ENCODE results near the gene FAM171A1.

Gene FAM171A1

GRCh38 chr10:15227611-15228372 lies 143.3 kb downstream of the FAM171A1 start:
- no peak overlapping the region for H3K9ac ChIP-seq (ENCODE audit: insufficient read length)
- no peak overlapping the region for H3K27ac ChIP-seq
- H3K4me3 ChIP-seq, result no peak overlapping the region
- H3K9me3 ChIP-seq (ENCODE audit: low read depth, low read length), result no peaks in the 10 kb centered on the region
- TF ChIP-seq POLR2AphosphoS5 (IDR thresholded peaks at IDR 0.05; ENCODE audit: borderline replicate concordance, low read depth, low read length) (no peak), FOXP2 (optimal IDR thresholded peaks at IDR 0.05; ENCODE audit: control extremely low read depth, extremely low read length, insufficient read depth) (no peak), EZH2 (IDR thresholded peaks at IDR 0.05) (no peak)
- H3K36me3 ChIP-seq (ENCODE audit: insufficient read depth, low read length), result no peaks in the 10 kb centered on the region
- DNase-seq (ENCODE audit: low read depth, low spot score), result no peak

DNA sequence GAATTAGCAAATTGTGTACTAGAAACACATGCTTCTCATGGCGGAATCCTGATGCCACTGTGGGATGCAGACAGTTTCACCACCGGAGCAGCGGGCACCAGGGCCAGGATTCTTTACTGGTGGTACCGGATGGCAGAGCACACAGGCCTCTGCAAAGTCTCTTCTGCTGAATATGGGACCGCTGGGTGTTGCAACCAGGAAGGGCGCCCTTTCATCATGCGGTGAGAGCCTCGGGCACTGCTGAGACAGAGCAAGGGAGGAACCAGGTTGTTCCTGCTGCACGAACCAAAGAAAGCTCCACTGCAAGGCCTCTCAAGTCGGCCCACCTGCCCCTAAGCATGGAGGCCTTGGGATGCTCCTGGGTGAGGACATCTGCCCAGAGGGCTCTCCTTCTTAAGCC lies 145.6 kb downstream of the FAM171A1 start:
- Histone ChIP-seq H3K27ac (no peak overlapping the region), H3K4me3 (no peak overlapping the region), H3K9me3 (ENCODE audit: low read depth, low read length) (no peaks in the 10 kb centered on the region), H3K36me3 (ENCODE audit: insufficient read depth, low read length) (no peaks in the 10 kb centered on the region), H3K9ac (ENCODE audit: insufficient read length) (no peak overlapping the region)
- TF ChIP-seq POLR2AphosphoS5 (IDR thresholded peaks at IDR 0.05; ENCODE audit: borderline replicate concordance, low read depth, low read length), result no peak
- no peak for TF ChIP-seq EZH2 (IDR thresholded peaks at IDR 0.05)
- DNase-seq (ENCODE audit: low read depth, low spot score), result no peak

GRCh38 chr10:15224948-15225347 lies 146.1 kb downstream of the FAM171A1 start:
- Histone ChIP-seq H3K4me3 (no peak overlapping the region), H3K9ac (ENCODE audit: insufficient read length) (no peak overlapping the region), H3K9me3 (ENCODE audit: low read depth, low read length) (no peaks in the 10 kb centered on the region), H3K27ac (no peak overlapping the region), H3K36me3 (ENCODE audit: insufficient read depth, low read length) (no peaks in the 10 kb centered on the region)
- DNase-seq (ENCODE audit: low read depth, low spot score), result no peak
- no peak for TF ChIP-seq FOXP2 (optimal IDR thresholded peaks at IDR 0.05; ENCODE audit: control extremely low read depth, extremely low read length, insufficient read depth)

- TF ChIP-seq POLR2AphosphoS5 (IDR thresholded peaks at IDR 0.05; ENCODE audit: borderline replicate concordance, low read depth, low read length) (no peak), FOXP2 (optimal IDR thresholded peaks at IDR 0.05; ENCODE audit: control extremely low read depth, extremely low read length, insufficient read depth) (no peak), EZH2 (IDR thresholded peaks at IDR 0.05) (no peak)
- H3K9me3 ChIP-seq (ENCODE audit: low read depth, low read length), result no peaks in the 10 kb centered on the region
- DNase-seq (ENCODE audit: low read depth, low spot score), result no peak
- no peak overlapping the region for H3K9ac ChIP-seq (ENCODE audit: insufficient read length)
- H3K36me3 ChIP-seq (ENCODE audit: insufficient read depth, low read length), result no peaks in the 10 kb centered on the region
- H3K4me3 ChIP-seq, result no peak overlapping the region
- no peak overlapping the region for H3K27ac ChIP-seq
Observed at GRCh38 chr10:15223174-15223573, 147.9 kb downstream of the FAM171A1 start.

DNA sequence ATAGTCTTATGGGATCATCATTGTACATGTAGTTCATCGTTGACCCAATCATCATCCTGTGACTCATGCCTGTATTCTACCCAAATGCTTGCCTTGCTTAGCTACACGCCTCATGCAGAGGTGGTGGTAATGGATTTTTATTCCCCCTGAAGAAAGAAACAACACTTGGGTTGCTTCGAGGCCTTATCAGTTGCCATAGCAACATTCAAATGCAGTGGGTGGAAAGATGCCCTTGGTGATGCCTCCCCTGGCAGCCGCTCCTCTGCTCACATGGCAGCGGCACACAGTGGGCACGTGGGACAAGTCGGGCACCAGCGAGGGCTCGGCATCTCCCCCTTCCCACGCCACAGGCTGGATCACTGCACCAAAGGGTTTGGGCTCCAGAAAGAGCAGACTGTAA lies 148.6 kb downstream of the FAM171A1 start:
- DNase-seq (ENCODE audit: low read depth, low spot score), result no peak
- no peaks in the 10 kb centered on the region for H3K36me3 ChIP-seq (ENCODE audit: insufficient read depth, low read length)
- no peak overlapping the region for H3K4me3 ChIP-seq
- no peak overlapping the region for H3K9ac ChIP-seq (ENCODE audit: insufficient read length)
- TF ChIP-seq EZH2 (IDR thresholded peaks at IDR 0.05) (no peak), POLR2AphosphoS5 (IDR thresholded peaks at IDR 0.05; ENCODE audit: borderline replicate concordance, low read depth, low read length) (no peak), FOXP2 (optimal IDR thresholded peaks at IDR 0.05; ENCODE audit: control extremely low read depth, extremely low read length, insufficient read depth) (no peak)
- no peaks in the 10 kb centered on the region for H3K9me3 ChIP-seq (ENCODE audit: low read depth, low read length)
- H3K27ac ChIP-seq, result no peak overlapping the region

DNA sequence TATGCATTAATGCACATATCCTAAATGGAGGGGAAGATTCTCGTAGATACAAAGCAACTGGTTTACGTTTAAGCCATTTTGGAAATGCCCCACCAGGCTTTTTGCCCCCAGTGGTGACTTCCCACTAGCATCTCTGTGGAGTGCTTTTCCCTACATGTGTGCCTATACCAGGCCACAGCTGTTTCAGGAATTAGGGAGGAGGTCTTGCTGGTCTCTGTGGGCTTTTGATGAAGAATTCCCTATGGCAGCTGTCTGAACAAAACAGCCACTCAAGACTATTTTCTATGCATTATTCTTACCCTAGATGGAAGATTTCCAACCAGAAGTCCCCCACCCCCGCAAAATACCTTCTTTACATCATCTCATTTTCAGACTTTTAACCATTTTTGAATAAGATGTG lies 150.6 kb downstream of the FAM171A1 start:
- H3K27ac ChIP-seq, result no peak overlapping the region
- no peaks in the 10 kb centered on the region for H3K9me3 ChIP-seq (ENCODE audit: low read depth, low read length)
- no peak for TF ChIP-seq FOXP2 (optimal IDR thresholded peaks at IDR 0.05; ENCODE audit: control extremely low read depth, extremely low read length, insufficient read depth)
- no peak for TF ChIP-seq POLR2AphosphoS5 (IDR thresholded peaks at IDR 0.05; ENCODE audit: borderline replicate concordance, low read depth, low read length)
- TF ChIP-seq EZH2 (IDR thresholded peaks at IDR 0.05), result no peak
- H3K9ac ChIP-seq (ENCODE audit: insufficient read length), result no peak overlapping the region
- H3K4me3 ChIP-seq, result no peak overlapping the region
- H3K36me3 ChIP-seq (ENCODE audit: insufficient read depth, low read length), result no peaks in the 10 kb centered on the region
- DNase-seq (ENCODE audit: low read depth, low spot score), result no peak

- H3K9ac ChIP-seq (ENCODE audit: insufficient read length), result no peak overlapping the region
- DNase-seq (ENCODE audit: low read depth, low spot score), result no peak
- no peak overlapping the region for H3K27ac ChIP-seq
- no peak overlapping the region for H3K4me3 ChIP-seq
- no peaks in the 10 kb centered on the region for H3K36me3 ChIP-seq (ENCODE audit: insufficient read depth, low read length)
- no peak for TF ChIP-seq FOXP2 (optimal IDR thresholded peaks at IDR 0.05; ENCODE audit: control extremely low read depth, extremely low read length, insufficient read depth)
- no peak for TF ChIP-seq EZH2 (IDR thresholded peaks at IDR 0.05)
- no peak for TF ChIP-seq POLR2AphosphoS5 (IDR thresholded peaks at IDR 0.05; ENCODE audit: borderline replicate concordance, low read depth, low read length)
- H3K9me3 ChIP-seq (ENCODE audit: low read depth, low read length), result no peaks in the 10 kb centered on the region
Observed at GRCh38 chr10:15216700-15217099, 154.4 kb downstream of the FAM171A1 start.

GRCh38 chr10:15214237-15214636 lies 156.9 kb downstream of the FAM171A1 start:
- H3K9me3 ChIP-seq (ENCODE audit: low read depth, low read length), result no peaks in the 10 kb centered on the region
- no peak overlapping the region for H3K27ac ChIP-seq
- TF ChIP-seq FOXP2 (optimal IDR thresholded peaks at IDR 0.05; ENCODE audit: control extremely low read depth, extremely low read length, insufficient read depth), result no peak
- no peak for TF ChIP-seq EZH2 (IDR thresholded peaks at IDR 0.05)
- no peak for TF ChIP-seq POLR2AphosphoS5 (IDR thresholded peaks at IDR 0.05; ENCODE audit: borderline replicate concordance, low read depth, low read length)
- no peaks in the 10 kb centered on the region for H3K36me3 ChIP-seq (ENCODE audit: insufficient read depth, low read length)
- H3K4me3 ChIP-seq, result no peak overlapping the region
- H3K9ac ChIP-seq (ENCODE audit: insufficient read length), result no peak overlapping the region
- no peak for DNase-seq (ENCODE audit: low read depth, low spot score)

- Histone ChIP-seq H3K9ac (ENCODE audit: insufficient read length) (no peak overlapping the region), H3K4me3 (no peak overlapping the region), H3K27ac (no peak overlapping the region), H3K36me3 (ENCODE audit: insufficient read depth, low read length) (no peaks in the 10 kb centered on the region), H3K9me3 (ENCODE audit: low read depth, low read length) (no peaks in the 10 kb centered on the region)
- DNase-seq (ENCODE audit: low read depth, low spot score), result no peak
- TF ChIP-seq POLR2AphosphoS5 (IDR thresholded peaks at IDR 0.05; ENCODE audit: borderline replicate concordance, low read depth, low read length), result no peak
- no peak for TF ChIP-seq FOXP2 (optimal IDR thresholded peaks at IDR 0.05; ENCODE audit: control extremely low read depth, extremely low read length, insufficient read depth)
- no peak for TF ChIP-seq EZH2 (IDR thresholded peaks at IDR 0.05)
Observed at GRCh38 chr10:15213461-15213861, 157.6 kb downstream of the FAM171A1 start.

All from SK-N-MC (cell line).